ELR (cell line): Measurements from ENCODE around the gene RERE.
A peak's percentile ranks its signal among the peaks of the same experiment; 100 is the strongest.
"Not testable (repeated sequence)": the region's sequence is repeated elsewhere in the genome, so short reads cannot be mapped to it uniquely, and the experiment has no call there.

Source experiments
- DNase-seq: peaks from one replicate; pipeline ENCODE4 v3.0.0-alpha.2; 2015; ENCODE audit warnings: low read depth

RERE gene

GRCh38 chr1:8510041-8510823 is 307.2 kb downstream of the RERE start:
- DNase-seq, result peak; percentile 47

GRCh38 chr1:8509579-8509978 is 307.9 kb downstream of the RERE start:
- DNase-seq, result no peak

- no peak for DNase-seq
Observed at GRCh38 chr1:8506995-8507615, 310.3 kb downstream of the RERE start.

GRCh38 chr1:8506456-8506855 is 311.0 kb downstream of the RERE start:
- DNase-seq, result no peak

- DNase-seq, result no peak
Observed at GRCh38 chr1:8503842-8504241, 313.6 kb downstream of the RERE start.

GRCh38 chr1:8502949-8503348 is 314.5 kb downstream of the RERE start:
- not testable (repeated sequence) for DNase-seq

GRCh38 chr1:8497210-8497819 is 320.1 kb downstream of the RERE start:
- DNase-seq, result peak; percentile 52

- DNase-seq, result no peak
Observed at GRCh38 chr1:8496473-8496872, 321.0 kb downstream of the RERE start.

GRCh38 chr1:8495928-8496401 is 321.5 kb downstream of the RERE start:
- DNase-seq, result peak; percentile 46

- no peak for DNase-seq
Observed at GRCh38 chr1:8494681-8495080, 322.8 kb downstream of the RERE start.

- DNase-seq, result peak; percentile 52
Observed at GRCh38 chr1:8493916-8494540, 323.4 kb downstream of the RERE start.

GRCh38 chr1:8487249-8487648 is 330.2 kb downstream of the RERE start:
- no peak for DNase-seq

- no peak for DNase-seq
Observed at GRCh38 chr1:8486047-8486446, 331.4 kb downstream of the RERE start.

- DNase-seq, result no peak
Observed at GRCh38 chr1:8483586-8483985, 333.9 kb downstream of the RERE start.

- peak; percentile 10 for DNase-seq
Observed at GRCh38 chr1:8482979-8483381, 334.5 kb downstream of the RERE start.

- peak; percentile 14 for DNase-seq
Observed at GRCh38 chr1:8481650-8482380, 335.6 kb downstream of the RERE start.

GRCh38 chr1:8478566-8478965 is 338.9 kb downstream of the RERE start:
- DNase-seq, result no peak

- no peak for DNase-seq
Observed at GRCh38 chr1:8477983-8478362, 339.5 kb downstream of the RERE start.

- no peak for DNase-seq
Observed at GRCh38 chr1:8477166-8477982, 340.1 kb downstream of the RERE start.

GRCh38 chr1:8476006-8476405 is 341.4 kb downstream of the RERE start:
- DNase-seq, result no peak

- no peak for DNase-seq
Observed at GRCh38 chr1:8474369-8474768, 343.1 kb downstream of the RERE start.
